HCT116 (cell line): ENCODE data around the gene KLHL22. TPM values are rescaled to one million over a fixed set of nuclear protein-coding genes. Genes with fewer than 3 reads are reported as not detected.

Experiments used
- ATAC-seq: fragments of 200-7000 bp; cut with Tn5 transposase; 2 replicates; pipeline ENCODE4 v1.9.1; 2020; ENCODE audit warnings: mild to moderate bottlenecking, moderate library complexity
- BruUV-seq: library from RNA; stranded (reverse); fragments of 400-500 nt; replicated peaks from 2 replicates; lab custom pipeline; 2021; lab: Mats Ljungman, UMichigan
- CTCF ChIA-PET: fragments of 300-600 bp; sonication (Branson Sonifier 250); formaldehyde crosslinking; loops from one replicate; lab custom pipeline; 2021; ENCODE audit warnings: antibody characterized with exemption; lab: Charles Lee
- POLR2A ChIA-PET: fragments of 300-600, 350-600 bp; sonication (Branson Sonifier 250); formaldehyde crosslinking; loops from one replicate; lab custom pipeline; 2021; ENCODE audit warnings: antibody characterized with exemption; lab: Charles Lee
- RAD21 ChIA-PET, 2 experiments: fragments of 300-600 bp; sonication (Branson Sonifier 250); formaldehyde crosslinking; loops; one replicate each; lab custom pipeline; 2023; ENCODE audit warnings: low total read pairs in 2 of 2; ENCODE audit not compliant: uncharacterized antibody in 2 of 2, unreplicated experiment in 2 of 2, low non-redundant PET in 1 of 2; lab: Charles Lee
- DNase-seq: peaks from one replicate; pipeline ENCODE4 v3.0.0-alpha.2; 2010; ENCODE audit warnings: low read depth, low spot score
- H2AFZ ChIP-seq: fragments of 200-600 bp; shearing (Covaris generic), sonication (generic); 2 replicates; pipeline ENCODE4 v1.6.1; 2017; ENCODE audit warnings: low read depth, mixed run types, mixed read lengths, antibody characterized with exemption, low read length; ENCODE audit not compliant: poor library complexity, severe bottlenecking
- H3K27ac ChIP-seq: 2 replicates; pipeline ENCODE4 v1.5.1; 2012; ENCODE audit warnings: low read depth, low read length
- H3K27me3 ChIP-seq: fragments of 200-600 bp; sonication (generic); 2 replicates; pipeline ENCODE4 v1.6.1; 2016; ENCODE audit warnings: mixed run types, low read length, mixed read lengths; ENCODE audit not compliant: insufficient read depth
- H3K36me3 ChIP-seq, 2 experiments: fragments of 200-500 bp in 1 of 2; fragments of 200-600 bp in 1 of 2; sonication (Bioruptor generic) in 1 of 2; sonication (generic) in 1 of 2; 2 replicates each; pipeline versions ENCODE4 v1.5.1 to v1.6.1; 2014 to 2016; ENCODE audit warnings: low read length in 2 of 2, inconsistent platforms in 1 of 2, mixed read lengths in 1 of 2, mixed run types in 1 of 2; ENCODE audit not compliant: insufficient read depth in 2 of 2, control insufficient read depth in 1 of 2
- H3K4me1 ChIP-seq, 2 experiments: fragments of 200-600 bp in 1 of 2; sonication (generic) in 1 of 2; 2 replicates each; pipeline versions ENCODE4 v1.5.1 to v1.6.1; 2012 to 2017; ENCODE audit warnings: low read length in 2 of 2, inconsistent platforms in 1 of 2, mild to moderate bottlenecking in 1 of 2, mixed read lengths in 1 of 2, mixed run types in 1 of 2, moderate library complexity in 1 of 2; ENCODE audit not compliant: insufficient read depth in 2 of 2, control insufficient read depth in 1 of 2
- H3K4me2 ChIP-seq: fragments of 200-600 bp; sonication (generic); 2 replicates; pipeline ENCODE4 v1.6.1; 2017; ENCODE audit warnings: mixed run types, low read length, mixed read lengths
- H3K4me3 ChIP-seq, 2 experiments: fragments of 200-600 bp in 1 of 2; sonication (generic) in 1 of 2; replicated peaks in 1 of 2; 2 replicates each; pipeline ENCODE4 v1.5.1; 2011 to 2016; ENCODE audit warnings: low read length in 2 of 2, control low read depth in 1 of 2, low read depth in 1 of 2, mild to moderate bottlenecking in 1 of 2, mixed read lengths in 1 of 2, mixed run types in 1 of 2
- H3K79me2 ChIP-seq: fragments of 200-600 bp; sonication (generic); 2 replicates; pipeline ENCODE4 v1.6.1; 2017; ENCODE audit warnings: mild to moderate bottlenecking, mixed run types, low read length, moderate library complexity, mixed read lengths; ENCODE audit not compliant: insufficient read depth
- H3K9ac ChIP-seq: fragments of 200-600 bp; sonication (generic); 2 replicates; pipeline ENCODE4 v1.6.1; 2016; ENCODE audit warnings: low read length, mixed read lengths
- H3K9me2 ChIP-seq: fragments of 200-600 bp; sonication (generic), shearing (Covaris generic); 2 replicates; pipeline ENCODE4 v1.6.1; 2017; ENCODE audit warnings: mixed run types, mild to moderate bottlenecking, moderate library complexity; ENCODE audit not compliant: insufficient read depth
- H3K9me3 ChIP-seq, 2 experiments: fragments of 200-500 bp in 1 of 2; fragments of 200-600 bp in 1 of 2; sonication (Bioruptor generic) in 1 of 2; sonication (generic) in 1 of 2; 2 replicates each; pipeline ENCODE4 v1.6.1; 2014 to 2017; ENCODE audit warnings: low read length in 2 of 2, mixed read lengths in 2 of 2, inconsistent platforms in 1 of 2, low read depth in 1 of 2, mild to moderate bottlenecking in 1 of 2, mixed run types in 1 of 2, moderate library complexity in 1 of 2; ENCODE audit not compliant: control insufficient read depth in 1 of 2, insufficient read depth in 1 of 2
- H4K20me1 ChIP-seq: fragments of 200-600 bp; sonication (generic), shearing (Covaris generic); 2 replicates; pipeline ENCODE4 v1.6.1; 2017; ENCODE audit warnings: mixed run types, mild to moderate bottlenecking, moderate library complexity; ENCODE audit not compliant: insufficient read depth
- RAD21 ChIP-seq: IDR thresholded peaks from 2 replicates; pipeline ENCODE4 v1.6.1; 2012; ENCODE audit warnings: low read depth, mild to moderate bottlenecking
- intact Hi-C: fragments of 100-400 bp; cut with micrococcal nuclease; formaldehyde crosslinking; loops from 2 replicates; pipeline ENCODE4 v1.10.0; 2022
- total RNA-seq: library from RNA; stranded (reverse); gene quantifications from one replicate; pipeline ENCODE4 v1.2.1, GENCODE V29; 2021; ENCODE audit not compliant: unreplicated experiment
- TF ChIP-seq, protein P1 (sequence below), 3 experiments: fragments of 200-600 bp in 1 of 3; sonication (generic) in 1 of 3; IDR thresholded peaks in 2 of 3; conservative IDR thresholded peaks in 1 of 3; 2 replicates each; pipeline ENCODE4 v1.5.1; 2012 to 2017; ENCODE audit warnings: low read depth in 2 of 3, low read length in 2 of 3, antibody characterized with exemption in 1 of 3, borderline replicate concordance in 1 of 3, control low read depth in 1 of 3, mild to moderate bottlenecking in 1 of 3, mixed read lengths in 1 of 3, mixed run types in 1 of 3, moderate library complexity in 1 of 3; ENCODE audit not compliant: insufficient read depth in 1 of 3

KLHL22 gene
- total RNA-seq, 1 experiment from 2014 or later: 16.4 TPM

DNA sequence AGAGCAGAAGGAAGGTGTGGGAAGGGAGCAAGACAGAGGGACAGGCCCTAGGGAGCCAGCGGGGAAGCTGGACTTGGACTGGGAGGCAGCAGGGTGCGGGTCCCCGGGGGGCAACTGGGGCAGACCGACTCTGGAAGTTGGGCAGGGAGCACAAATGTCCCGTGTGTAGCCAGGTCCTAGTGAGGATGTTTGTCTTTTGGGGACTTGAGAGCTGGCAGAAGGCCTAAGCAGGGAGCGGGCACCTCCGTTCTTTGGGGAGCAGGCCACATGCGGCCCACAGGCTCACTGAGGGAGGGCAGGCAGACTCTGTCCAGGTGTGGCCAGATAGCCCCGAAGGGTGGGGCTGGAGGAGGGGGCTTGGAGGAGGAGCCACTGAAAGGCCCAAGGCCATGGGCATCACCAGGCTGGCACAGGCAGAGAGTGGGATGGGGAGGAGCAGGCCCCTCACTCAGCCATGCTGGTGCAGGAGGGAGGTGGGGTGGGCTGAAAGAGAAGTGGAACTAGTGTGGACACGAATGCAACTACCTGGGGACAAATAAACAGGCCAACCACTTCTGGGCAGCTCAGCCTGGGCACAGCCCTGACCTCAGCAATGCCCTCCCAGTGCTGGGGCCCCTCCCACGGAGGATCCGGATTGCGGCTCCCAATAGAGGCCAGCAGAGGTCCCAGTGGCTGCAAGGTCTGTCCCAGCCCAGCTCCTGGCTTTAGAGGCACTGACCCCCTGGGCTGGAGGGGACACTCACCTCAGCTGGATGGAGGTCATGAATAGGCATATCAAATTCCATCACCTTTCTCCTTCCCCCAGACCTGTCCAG lies 56.7 kb downstream of the KLHL22 start:
- Histone ChIP-seq H2AFZ (no peak overlapping the region), H3K27me3 (no peaks in the 10 kb centered on the region), H3K4me2 (no peak overlapping the region), H3K27ac (no peak overlapping the region), H3K9me2 (no peaks in the 10 kb centered on the region), H3K9ac (no peak overlapping the region), H3K79me2 (no peaks in the 10 kb centered on the region), H3K4me3 (no peak overlapping the region), H3K9me3 (no peaks in the 10 kb centered on the region), H4K20me1 (no peaks in the 10 kb centered on the region), H3K4me1 (no peaks in the 10 kb centered on the region), H3K36me3 (no peaks in the 10 kb centered on the region)
- ChIA-PET CTCF (interaction anchor here (1.1 kb wide), 1 partner anchor 21 kb away, joined by 4 read pairs; no protein-coding TSS in a partner anchor), RAD21 (no interaction called here), POLR2A (no interaction called here)
- BruUV-seq: no TSS peak
- intact Hi-C loops: no loop called here
- DNase-seq (no peak), ATAC-seq (peak; percentile 87)
- TF ChIP-seq RAD21: no peak
- TF ChIP-seq, protein P1, sequence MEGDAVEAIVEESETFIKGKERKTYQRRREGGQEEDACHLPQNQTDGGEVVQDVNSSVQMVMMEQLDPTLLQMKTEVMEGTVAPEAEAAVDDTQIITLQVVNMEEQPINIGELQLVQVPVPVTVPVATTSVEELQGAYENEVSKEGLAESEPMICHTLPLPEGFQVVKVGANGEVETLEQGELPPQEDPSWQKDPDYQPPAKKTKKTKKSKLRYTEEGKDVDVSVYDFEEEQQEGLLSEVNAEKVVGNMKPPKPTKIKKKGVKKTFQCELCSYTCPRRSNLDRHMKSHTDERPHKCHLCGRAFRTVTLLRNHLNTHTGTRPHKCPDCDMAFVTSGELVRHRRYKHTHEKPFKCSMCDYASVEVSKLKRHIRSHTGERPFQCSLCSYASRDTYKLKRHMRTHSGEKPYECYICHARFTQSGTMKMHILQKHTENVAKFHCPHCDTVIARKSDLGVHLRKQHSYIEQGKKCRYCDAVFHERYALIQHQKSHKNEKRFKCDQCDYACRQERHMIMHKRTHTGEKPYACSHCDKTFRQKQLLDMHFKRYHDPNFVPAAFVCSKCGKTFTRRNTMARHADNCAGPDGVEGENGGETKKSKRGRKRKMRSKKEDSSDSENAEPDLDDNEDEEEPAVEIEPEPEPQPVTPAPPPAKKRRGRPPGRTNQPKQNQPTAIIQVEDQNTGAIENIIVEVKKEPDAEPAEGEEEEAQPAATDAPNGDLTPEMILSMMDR (IDR thresholded peaks at IDR 0.05 in 2 of 3, conservative IDR thresholded peaks at IDR 0.05 in 1 of 3; ENCODE audit: borderline replicate concordance in 1 of 3, insufficient read depth in 1 of 3, low read depth in 2 of 3, low read length in 2 of 3): peak in 2 of 3 experiments; percentile 14 to 25; a peak in 2 of 6 replicates

DNA sequence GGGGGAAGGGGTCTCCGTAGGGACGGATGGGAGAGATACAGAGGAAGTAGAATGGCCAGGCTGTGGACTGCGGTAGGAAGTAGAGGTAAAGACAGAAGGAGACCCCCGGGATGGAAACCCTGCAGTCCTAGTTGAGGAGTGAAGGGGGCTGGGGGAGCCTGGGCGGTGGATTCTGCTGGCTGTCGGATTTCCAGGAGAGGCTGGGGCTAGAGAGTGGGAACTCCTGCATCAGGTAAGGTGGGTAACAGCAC lies 57.2 kb downstream of the KLHL22 start:
- no peaks in the 10 kb centered on the region for H4K20me1 ChIP-seq
- ATAC-seq (no peak), DNase-seq (no peak)
- H3K36me3 ChIP-seq: no peaks in the 10 kb centered on the region
- ChIA-PET POLR2A (no interaction called here), RAD21 (no interaction called here), CTCF (no interaction called here)
- BruUV-seq: no TSS peak
- no peak for TF ChIP-seq RAD21
- no peak overlapping the region for H2AFZ ChIP-seq
- no peaks in the 10 kb centered on the region for H3K9me3 ChIP-seq
- H3K79me2 ChIP-seq: no peaks in the 10 kb centered on the region
- no peak overlapping the region for H3K4me3 ChIP-seq
- H3K4me2 ChIP-seq: no peak overlapping the region
- intact Hi-C loops: no loop called here
- H3K4me1 ChIP-seq: no peaks in the 10 kb centered on the region
- H3K9ac ChIP-seq: no peak overlapping the region
- H3K27ac ChIP-seq: no peak overlapping the region
- H3K9me2 ChIP-seq: no peaks in the 10 kb centered on the region
- no peaks in the 10 kb centered on the region for H3K27me3 ChIP-seq
